ENCODE measurements around the gene ADAMTS20.
"Not testable (repeated sequence)": the region's sequence is repeated elsewhere in the genome, so short reads cannot be mapped to it uniquely, and the experiment has no call there.

The ADAMTS20 gene

GRCh38 chr12:43352001-43352400, 200.0 kb downstream of the ADAMTS20 start:
- DNase-seq: no peak

- peak; percentile 23 for DNase-seq
Measured at GRCh38 chr12:43349863-43350262, 202.1 kb downstream of the ADAMTS20 start.

- DNase-seq: no peak
Measured at GRCh38 chr12:43348221-43348620, 203.8 kb downstream of the ADAMTS20 start.

GRCh38 chr12:43347026-43347425, 205.0 kb downstream of the ADAMTS20 start:
- DNase-seq: no peak

GRCh38 chr12:43345023-43345422, 207.0 kb downstream of the ADAMTS20 start:
- DNase-seq: no peak

GRCh38 chr12:43341785-43342313, 210.2 kb downstream of the ADAMTS20 start:
- DNase-seq: not testable (repeated sequence)

GRCh38 chr12:43338848-43339526, 213.0 kb downstream of the ADAMTS20 start:
- peak; percentile 79 for DNase-seq

GRCh38 chr12:43337571-43338444, 214.2 kb downstream of the ADAMTS20 start:
- peak; percentile 15 for DNase-seq

GRCh38 chr12:43336962-43337555, 214.9 kb downstream of the ADAMTS20 start:
- DNase-seq: peak; percentile 57

- no peak for DNase-seq
Measured at GRCh38 chr12:43333644-43334043, 218.4 kb downstream of the ADAMTS20 start.

- peak; percentile 53 for DNase-seq
Measured at GRCh38 chr12:43332977-43333640, 218.9 kb downstream of the ADAMTS20 start.

- DNase-seq: no peak
Measured at GRCh38 chr12:43331935-43332334, 220.1 kb downstream of the ADAMTS20 start.

GRCh38 chr12:43329375-43329774, 222.6 kb downstream of the ADAMTS20 start:
- DNase-seq: no peak

GRCh38 chr12:43325786-43326185, 226.2 kb downstream of the ADAMTS20 start:
- no peak for DNase-seq

GRCh38 chr12:43320281-43320680, 231.7 kb downstream of the ADAMTS20 start:
- DNase-seq: no peak

- no peak for DNase-seq
Measured at GRCh38 chr12:43318021-43318420, 234.0 kb downstream of the ADAMTS20 start.

- DNase-seq: no peak
Measured at GRCh38 chr12:43317156-43317555, 234.8 kb downstream of the ADAMTS20 start.

GRCh38 chr12:43316520-43316919, 235.5 kb downstream of the ADAMTS20 start:
- no peak for DNase-seq

- DNase-seq: no peak
Measured at GRCh38 chr12:43315961-43316360, 236.0 kb downstream of the ADAMTS20 start.

GRCh38 chr12:43312991-43313505, 239.0 kb downstream of the ADAMTS20 start:
- no peak for DNase-seq

GRCh38 chr12:43310596-43310995, 241.4 kb downstream of the ADAMTS20 start:
- DNase-seq: no peak

- DNase-seq: peak; percentile 82
Measured at GRCh38 chr12:43309959-43310358, 242.0 kb downstream of the ADAMTS20 start.

GRCh38 chr12:43308776-43309175, 243.2 kb downstream of the ADAMTS20 start:
- DNase-seq: no peak

All from HCEC 1CT (cell line).